K562 (cell line): Measurements from ENCODE around the gene LTBP1. TPM values are rescaled to one million over a fixed set of nuclear protein-coding genes. Genes with fewer than 3 reads are reported as not detected.

Experiments
- ATAC-seq: fragments of 200-7000 bp; cut with Tn5 transposase; 3 replicates; pipeline ENCODE4 v1.9.1; 2020; ENCODE audit warnings: moderate library complexity
- BruUV-seq: library from RNA; stranded (reverse); fragments of 400-500 nt; replicated peaks from 2 replicates; lab custom pipeline; 2021; lab: Mats Ljungman, UMichigan
- CTCF ChIA-PET: fragments of 300-600 bp; formaldehyde crosslinking; extraction: SDS; loops from one replicate; lab custom pipeline; 2021; ENCODE audit warnings: low intra/inter-chr PET ratio; lab: Yijun Ruan, JAX
- POLR2A ChIA-PET: fragments of 300-600, 350-650 bp; sonication (Branson Sonifier 250); formaldehyde crosslinking; extraction: SDS; loops from one replicate; lab custom pipeline; 2021; ENCODE audit warnings: antibody characterized with exemption, inconsistent platforms; lab: Yijun Ruan, JAX
- DNase-seq, 4 experiments: peaks; one replicate each; pipeline versions ENCODE4 v3.0.0 to v3.0.0-alpha.2; 2011 to 2018; ENCODE audit warnings: low spot score in 3 of 4, mixed read lengths in 3 of 4; ENCODE audit errors: extremely low read depth in 1 of 4
- FAIRE-seq: peaks from 2 replicates; lab custom pipeline; 2011; peaks lifted over from hg19 to GRCh38; lab: Jason Lieb, UNC
- H2AFZ ChIP-seq: 2 replicates; pipeline ENCODE4 v1.6.0; 2011; ENCODE audit warnings: low read depth, low read length, control low read depth, inconsistent platforms
- H3K27ac ChIP-seq: fragments of 200-600 bp; 3 replicates; pipeline ENCODE4 v1.8.0; 2011; ENCODE audit warnings: low read depth, mild to moderate bottlenecking, control low read depth, inconsistent platforms, low read length, moderate library complexity, mixed read lengths; ENCODE audit errors: extremely low read depth
- H3K27me3 ChIP-seq, 2 experiments: fragments of 300-600 bp in 1 of 2; 2 replicates in 1 of 2; 3 replicates in 1 of 2; pipeline versions ENCODE4 v1.6.0 to v1.8.0; 2011; ENCODE audit warnings: inconsistent platforms in 2 of 2, low read length in 2 of 2, mild to moderate bottlenecking in 1 of 2, mixed read lengths in 1 of 2, moderate library complexity in 1 of 2; ENCODE audit not compliant: control insufficient read depth in 2 of 2, insufficient read depth in 2 of 2
- H3K36me3 ChIP-seq: fragments of 300-600 bp; 3 replicates; pipeline ENCODE4 v1.8.0; 2011; ENCODE audit warnings: mild to moderate bottlenecking, low read length, inconsistent platforms; ENCODE audit not compliant: control insufficient read depth, insufficient read depth
- H3K4me1 ChIP-seq, 2 experiments: fragments of 200-600 bp in 1 of 2; replicated peaks in 1 of 2; 2 replicates in 1 of 2; 3 replicates in 1 of 2; pipeline versions ENCODE4 v1.5.1 to v1.8.0; 2011; ENCODE audit warnings: inconsistent platforms in 2 of 2, low read length in 2 of 2, mild to moderate bottlenecking in 1 of 2, mixed read lengths in 1 of 2, moderate library complexity in 1 of 2; ENCODE audit not compliant: control insufficient read depth in 2 of 2, insufficient read depth in 2 of 2
- H3K4me2 ChIP-seq: 2 replicates; pipeline ENCODE4 v1.6.1; 2011; ENCODE audit warnings: low read length, control low read depth, inconsistent platforms, mixed read lengths; ENCODE audit not compliant: insufficient read depth
- H3K4me3 ChIP-seq: fragments of 200-600 bp; sonication (generic), shearing (Covaris generic); 2 replicates; pipeline ENCODE4 v1.5.1; 2016; ENCODE audit warnings: control low read depth, inconsistent platforms
- H3K79me2 ChIP-seq: fragments of 200-600 bp; 3 replicates; pipeline ENCODE4 v1.8.0; 2011; ENCODE audit warnings: low read length, inconsistent platforms; ENCODE audit not compliant: control insufficient read depth, insufficient read depth
- H3K9ac ChIP-seq, 2 experiments: 2 replicates each; pipeline versions ENCODE4 v1.6.0 to v1.6.1; 2011; ENCODE audit warnings: low read depth in 2 of 2, low read length in 2 of 2, control low read depth in 1 of 2, inconsistent platforms in 1 of 2, mild to moderate bottlenecking in 1 of 2, mixed read lengths in 1 of 2; ENCODE audit not compliant: insufficient read depth in 1 of 2
- H3K9me1 ChIP-seq: one replicate; pipeline ENCODE4 v1.6.0; 2011; ENCODE audit warnings: inconsistent platforms, mild to moderate bottlenecking, low read length, moderate library complexity; ENCODE audit not compliant: control insufficient read depth, insufficient read depth
- H3K9me3 ChIP-seq: replicated peaks from 2 replicates; pipeline ENCODE4 v1.5.1; 2011; ENCODE audit warnings: low read depth, low read length, inconsistent platforms; ENCODE audit not compliant: control insufficient read depth, insufficient read depth
- H4K20me1 ChIP-seq: replicated peaks from 2 replicates; pipeline ENCODE4 v1.6.1; 2011; ENCODE audit warnings: low read length, inconsistent platforms, mixed read lengths; ENCODE audit not compliant: control insufficient read depth, insufficient read depth
- CHCHD3 ChIP-seq: fragments of 250-450 bp; sonication (Bioruptor Pico); IDR thresholded peaks from 2 replicates; pipeline ENCODE4 v2.1.2; 2022; ENCODE audit warnings: mild to moderate bottlenecking
- HMG20A ChIP-seq: fragments of 450-650 bp; formaldehyde crosslinking; conservative IDR thresholded peaks from 2 replicates; pipeline ENCODE4 v1.4.0; 2020; ENCODE audit warnings: mild to moderate bottlenecking, mixed read lengths
- HNRNPLL ChIP-seq: fragments of 200-400 bp; formaldehyde crosslinking; IDR thresholded peaks from 2 replicates; pipeline ENCODE4 v1.6.1; 2017; ENCODE audit warnings: low read length, low read depth, mild to moderate bottlenecking; ENCODE audit not compliant: poor library complexity, severe bottlenecking
- MCM3 ChIP-seq: fragments of 450-650 bp; IDR thresholded peaks from 2 replicates; pipeline ENCODE4 v1.6.1; 2016
- MNT ChIP-seq, 2 experiments: fragments of 450-650 bp; conservative IDR thresholded peaks; 2 replicates each; pipeline ENCODE4 v1.6.1; 2017; ENCODE audit warnings: mild to moderate bottlenecking in 2 of 2, moderate library complexity in 2 of 2
- NR2C1 ChIP-seq, 2 experiments: fragments of 450-650 bp; IDR thresholded peaks; 2 replicates each; pipeline ENCODE4 v1.6.1; 2017; ENCODE audit warnings: mild to moderate bottlenecking in 2 of 2, antibody characterized with exemption in 1 of 2, inconsistent platforms in 1 of 2, missing compliant biosample characterization in 1 of 2, missing genetic modification characterization in 1 of 2
- POLR2B ChIP-seq: fragments of 450-650 bp; IDR thresholded peaks from 2 replicates; pipeline ENCODE4 v1.6.1; 2018; ENCODE audit warnings: low read depth; ENCODE audit not compliant: partially characterized antibody
- WGBS: fragments of 100-300 bp; shearing (Covaris generic); methylation state at CpG from one replicate; pipeline ENCODE4 v1.1.6; 2016; ENCODE audit warnings: low coverage, mixed read lengths; ENCODE audit not compliant: insufficient coverage; ENCODE audit errors: missing lambda C conversion rate; 5-methylcytosine and 5-hydroxymethylcytosine counted together
- in situ Hi-C: fragments of 300-500 bp; cut with MboI; formaldehyde crosslinking; loops from 4 replicates; pipeline ENCODE4 v1.15.0; 2018; ENCODE audit warnings: inconsistent platforms, mixed read lengths
- intact Hi-C: fragments of 100-400 bp; cut with micrococcal nuclease; formaldehyde crosslinking; loops from 2 replicates; pipeline ENCODE4 v1.14.2; 2022
- polyA plus RNA-seq, 8 experiments: library from polyadenylated mRNA; depleted of rRNA in 4 of 8; stranded (reverse) in 5 of 8; unstranded in 3 of 8; fragments of >200 nt; fragmentation: Nextera tagmentation in 2 of 8; fragmentation: Illumina TruSeq in 1 of 8; extraction: Ambion mirVana in 2 of 8; extraction: Trizol in 1 of 8; gene quantifications; 2 replicates each; pipeline versions ENCODE4 v1.2.1 to v1.2.3, GENCODE V29; 2011 to 2014; ENCODE audit warnings: inconsistent platforms in 1 of 8, missing spikeins in 1 of 8
- total RNA-seq, 7 experiments: library from RNA; depleted of rRNA in 6 of 7; stranded (reverse); fragments of >200 nt in 6 of 7; fragmentation: Illumina TruSeq in 2 of 7; extraction: Trizol in 2 of 7; gene quantifications; 2 replicates each; pipeline versions ENCODE4 v1.2.1 to v1.2.3, GENCODE V29; 2011 to 2021; ENCODE audit warnings: low replicate concordance in 1 of 7
- TF ChIP-seq, protein P1 (sequence below): fragments of 450-650 bp; IDR thresholded peaks from 2 replicates; pipeline ENCODE4 v1.6.1; 2018; ENCODE audit not compliant: partially characterized antibody

LTBP1 gene
- total and polyA plus RNA-seq, 9 of the 15 experiments (the other 6 are each of a cell fraction or from before 2014, with no cell fraction given): 3.6 to 16.4 (median 8.5) TPM

- in situ Hi-C loops (no loop called here), intact Hi-C loops (no loop called here)
- no peak overlapping the region for H3K4me2 ChIP-seq
- ATAC-seq (no peak), DNase-seq (no peak), FAIRE-seq (peak; percentile 66)
- peak overlapping the region; percentile 81 for H2AFZ ChIP-seq
- no peaks in the 10 kb centered on the region for H3K79me2 ChIP-seq
- TF ChIP-seq, protein P1, sequence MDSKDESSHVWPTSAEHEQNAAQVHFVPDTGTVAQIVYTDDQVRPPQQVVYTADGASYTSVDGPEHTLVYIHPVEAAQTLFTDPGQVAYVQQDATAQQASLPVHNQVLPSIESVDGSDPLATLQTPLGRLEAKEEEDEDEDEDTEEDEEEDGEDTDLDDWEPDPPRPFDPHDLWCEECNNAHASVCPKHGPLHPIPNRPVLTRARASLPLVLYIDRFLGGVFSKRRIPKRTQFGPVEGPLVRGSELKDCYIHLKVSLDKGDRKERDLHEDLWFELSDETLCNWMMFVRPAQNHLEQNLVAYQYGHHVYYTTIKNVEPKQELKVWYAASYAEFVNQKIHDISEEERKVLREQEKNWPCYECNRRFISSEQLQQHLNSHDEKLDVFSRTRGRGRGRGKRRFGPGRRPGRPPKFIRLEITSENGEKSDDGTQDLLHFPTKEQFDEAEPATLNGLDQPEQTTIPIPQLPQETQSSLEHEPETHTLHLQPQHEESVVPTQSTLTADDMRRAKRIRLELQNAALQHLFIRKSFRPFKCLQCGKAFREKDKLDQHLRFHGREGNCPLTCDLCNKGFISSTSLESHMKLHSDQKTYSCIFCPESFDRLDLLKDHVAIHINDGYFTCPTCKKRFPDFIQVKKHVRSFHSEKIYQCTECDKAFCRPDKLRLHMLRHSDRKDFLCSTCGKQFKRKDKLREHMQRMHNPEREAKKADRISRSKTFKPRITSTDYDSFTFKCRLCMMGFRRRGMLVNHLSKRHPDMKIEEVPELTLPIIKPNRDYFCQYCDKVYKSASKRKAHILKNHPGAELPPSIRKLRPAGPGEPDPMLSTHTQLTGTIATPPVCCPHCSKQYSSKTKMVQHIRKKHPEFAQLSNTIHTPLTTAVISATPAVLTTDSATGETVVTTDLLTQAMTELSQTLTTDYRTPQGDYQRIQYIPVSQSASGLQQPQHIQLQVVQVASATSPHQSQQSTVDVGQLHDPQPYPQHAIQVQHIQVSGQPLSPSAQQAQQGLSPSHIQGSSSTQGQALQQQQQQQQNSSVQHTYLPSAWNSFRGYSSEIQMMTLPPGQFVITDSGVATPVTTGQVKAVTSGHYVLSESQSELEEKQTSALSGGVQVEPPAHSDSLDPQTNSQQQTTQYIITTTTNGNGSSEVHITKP: no peak
- TF ChIP-seq HMG20A (CRISPR knock-in tag): no peak
- TF ChIP-seq MNT (conservative IDR thresholded peaks at IDR 0.05): no peak
- no peak for TF ChIP-seq MCM3
- no peak for TF ChIP-seq HNRNPLL
- TF ChIP-seq CHCHD3 (CRISPR knock-in tag): no peak
- TF ChIP-seq POLR2B: no peak
- no peak for TF ChIP-seq NR2C1 (IDR thresholded peaks at IDR 0.05)
- TF ChIP-seq NR2C1 (tag; IDR thresholded peaks at IDR 0.05): no peak
- H3K27ac ChIP-seq: no peak overlapping the region
- H3K4me3 ChIP-seq: no peak overlapping the region
- peaks cover 3 to 8% of the 10 kb centered on the region in 2 experiments; a peak in 3 of 5 replicates for H3K4me1 ChIP-seq
- no TSS peak for BruUV-seq
- POLR2A ChIA-PET: no interaction called here
- no peak overlapping the region for H3K9ac ChIP-seq
- H3K36me3 ChIP-seq: no peaks in the 10 kb centered on the region
- WGBS: 8% methylated on average over 4 of the region's 4 CpGs
- H4K20me1 ChIP-seq: no peaks in the 10 kb centered on the region
- no peaks in the 10 kb centered on the region for H3K9me3 ChIP-seq
- H3K27me3 ChIP-seq: 0 out of 5 replicates have a peak, but pooled peaks cover 0 to 13% of the 10 kb centered on the region in 2 experiments
- CTCF ChIA-PET: no interaction called here
- no peaks in the 10 kb centered on the region for H3K9me1 ChIP-seq
These were observed 43.8 kb upstream of the LTBP1 start for GRCh38 chr2:32902986-32903385.
